Measurements from ENCODE around the gene IWS1.
"Not testable (repeated sequence)": the region's sequence is repeated elsewhere in the genome, so short reads cannot be mapped to it uniquely, and the experiment has no call there.

The IWS1 gene

DNA sequence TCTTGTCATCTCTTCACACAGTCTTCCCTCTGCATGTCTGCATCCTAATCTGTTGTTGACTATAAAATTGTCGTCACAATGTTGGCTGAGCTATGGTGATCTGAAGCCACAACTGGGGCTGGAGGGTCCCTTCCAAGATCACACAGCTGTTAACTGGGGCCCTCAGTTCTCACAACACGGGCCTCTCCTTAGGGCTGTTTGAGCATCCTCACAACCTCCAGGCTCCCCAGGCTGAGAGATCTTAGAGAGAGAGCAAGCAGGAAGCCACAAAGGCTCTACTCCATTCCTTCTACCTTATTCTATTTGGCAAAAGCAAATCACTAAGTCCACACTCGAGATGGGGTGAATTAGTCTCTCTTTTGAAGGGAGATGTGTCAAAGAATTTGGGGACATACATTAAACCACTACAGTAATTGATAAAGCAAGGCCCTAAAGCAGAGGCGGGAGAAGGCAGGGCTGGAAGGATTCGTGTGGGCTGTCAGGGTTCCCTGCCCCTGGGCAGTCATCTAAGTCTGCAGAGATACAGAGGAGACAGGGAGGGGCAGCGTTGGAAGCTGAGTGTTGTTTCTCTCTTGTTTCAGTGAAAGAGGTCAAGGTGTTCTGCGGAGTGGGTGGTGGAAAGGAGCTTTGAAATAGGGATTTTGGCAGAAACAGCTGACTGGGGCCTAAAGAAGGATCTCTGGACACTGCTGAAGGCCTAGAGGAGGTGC lies 25.1 kb upstream of the IWS1 start:
- DNase-seq (ENCODE audit: low read depth, low spot score): no peak
- H3K4me3 ChIP-seq (ENCODE audit: low read depth, low read length): no peak overlapping the region
- TF ChIP-seq, protein P1, sequence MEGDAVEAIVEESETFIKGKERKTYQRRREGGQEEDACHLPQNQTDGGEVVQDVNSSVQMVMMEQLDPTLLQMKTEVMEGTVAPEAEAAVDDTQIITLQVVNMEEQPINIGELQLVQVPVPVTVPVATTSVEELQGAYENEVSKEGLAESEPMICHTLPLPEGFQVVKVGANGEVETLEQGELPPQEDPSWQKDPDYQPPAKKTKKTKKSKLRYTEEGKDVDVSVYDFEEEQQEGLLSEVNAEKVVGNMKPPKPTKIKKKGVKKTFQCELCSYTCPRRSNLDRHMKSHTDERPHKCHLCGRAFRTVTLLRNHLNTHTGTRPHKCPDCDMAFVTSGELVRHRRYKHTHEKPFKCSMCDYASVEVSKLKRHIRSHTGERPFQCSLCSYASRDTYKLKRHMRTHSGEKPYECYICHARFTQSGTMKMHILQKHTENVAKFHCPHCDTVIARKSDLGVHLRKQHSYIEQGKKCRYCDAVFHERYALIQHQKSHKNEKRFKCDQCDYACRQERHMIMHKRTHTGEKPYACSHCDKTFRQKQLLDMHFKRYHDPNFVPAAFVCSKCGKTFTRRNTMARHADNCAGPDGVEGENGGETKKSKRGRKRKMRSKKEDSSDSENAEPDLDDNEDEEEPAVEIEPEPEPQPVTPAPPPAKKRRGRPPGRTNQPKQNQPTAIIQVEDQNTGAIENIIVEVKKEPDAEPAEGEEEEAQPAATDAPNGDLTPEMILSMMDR (IDR thresholded peaks at IDR 0.05; ENCODE audit: low read depth, low read length): no peak
- in situ Hi-C loops (cut with HindIII; ENCODE audit: low sequenced_read_pairs): no loop called here

DNA sequence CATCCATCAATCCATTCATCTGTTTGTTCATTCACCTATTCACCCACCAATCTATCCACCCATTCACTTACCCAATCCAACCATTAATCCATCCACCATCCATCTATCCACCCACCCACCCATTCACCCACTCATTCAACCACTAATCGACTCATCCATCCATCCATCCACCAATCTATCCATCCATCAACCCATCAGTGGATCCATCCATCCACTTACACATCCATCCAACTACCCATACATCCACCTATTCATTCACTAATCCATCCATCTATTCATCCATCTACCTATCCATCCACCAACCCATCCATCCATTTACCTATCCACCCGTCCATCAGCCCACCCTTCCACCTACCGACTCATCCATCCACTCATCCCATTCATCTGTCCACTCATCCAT lies 20.5 kb upstream of the IWS1 start:
- no peak for DNase-seq (ENCODE audit: low read depth, low spot score)
- in situ Hi-C loops (cut with HindIII; ENCODE audit: low sequenced_read_pairs): no loop called here

DNA sequence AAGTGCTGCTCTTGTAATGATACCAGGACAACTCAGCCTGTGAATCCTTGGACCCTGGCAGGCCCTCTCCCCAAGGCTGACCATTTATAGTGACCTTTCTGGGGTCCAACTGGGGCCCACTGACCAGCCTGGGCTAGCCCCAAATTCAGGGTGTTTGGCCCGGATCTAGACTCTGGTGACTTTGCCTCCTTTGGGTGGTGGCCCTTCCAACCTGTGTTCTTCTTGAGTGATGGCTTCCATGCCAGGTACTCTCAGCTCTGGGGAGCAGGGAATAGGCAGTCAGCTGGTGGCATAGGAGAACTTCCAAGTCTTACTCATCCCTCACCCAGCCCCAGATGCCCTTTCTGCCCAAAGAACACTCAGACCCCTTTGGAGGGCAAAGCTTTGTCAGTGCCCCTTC lies 19.5 kb upstream of the IWS1 start:
- DNase-seq (ENCODE audit: low read depth, low spot score): no peak
- TF ChIP-seq, protein P1 (IDR thresholded peaks at IDR 0.05; ENCODE audit: low read depth, low read length): no peak
- in situ Hi-C loops (cut with HindIII; ENCODE audit: low sequenced_read_pairs): no loop called here
- H3K4me3 ChIP-seq (ENCODE audit: low read depth, low read length): no peak overlapping the region

More for the DNA sequence above, 20.5 kb upstream of the IWS1 start:
- TF ChIP-seq, protein P1 (IDR thresholded peaks at IDR 0.05; ENCODE audit: low read depth, low read length): no peak
- H3K4me3 ChIP-seq (ENCODE audit: low read depth, low read length): no peak overlapping the region

DNA sequence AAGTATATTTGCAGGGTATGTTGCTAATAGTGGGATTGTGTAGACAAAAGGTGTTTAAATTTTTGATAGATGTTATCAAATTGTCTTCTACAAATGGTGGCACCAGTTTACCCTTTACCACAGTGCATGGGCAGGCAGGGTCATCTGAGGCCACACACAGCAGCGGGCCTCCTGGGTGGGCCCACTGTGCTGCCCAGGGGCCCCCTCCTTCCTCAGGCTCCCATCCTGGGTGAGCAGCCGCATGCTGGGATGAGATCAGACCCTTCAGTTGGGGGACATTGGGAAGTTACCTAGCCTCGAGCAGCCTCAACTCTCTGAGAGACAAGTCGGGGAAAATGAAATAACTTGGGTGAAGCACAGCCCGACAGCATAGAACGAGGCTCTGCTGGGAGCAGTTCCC lies 18.9 kb upstream of the IWS1 start:
- H3K4me3 ChIP-seq (ENCODE audit: low read depth, low read length): no peak overlapping the region
- DNase-seq (ENCODE audit: low read depth, low spot score): no peak
- in situ Hi-C loops (cut with HindIII; ENCODE audit: low sequenced_read_pairs): no loop called here
- TF ChIP-seq, protein P1 (IDR thresholded peaks at IDR 0.05; ENCODE audit: low read depth, low read length): no peak

DNA sequence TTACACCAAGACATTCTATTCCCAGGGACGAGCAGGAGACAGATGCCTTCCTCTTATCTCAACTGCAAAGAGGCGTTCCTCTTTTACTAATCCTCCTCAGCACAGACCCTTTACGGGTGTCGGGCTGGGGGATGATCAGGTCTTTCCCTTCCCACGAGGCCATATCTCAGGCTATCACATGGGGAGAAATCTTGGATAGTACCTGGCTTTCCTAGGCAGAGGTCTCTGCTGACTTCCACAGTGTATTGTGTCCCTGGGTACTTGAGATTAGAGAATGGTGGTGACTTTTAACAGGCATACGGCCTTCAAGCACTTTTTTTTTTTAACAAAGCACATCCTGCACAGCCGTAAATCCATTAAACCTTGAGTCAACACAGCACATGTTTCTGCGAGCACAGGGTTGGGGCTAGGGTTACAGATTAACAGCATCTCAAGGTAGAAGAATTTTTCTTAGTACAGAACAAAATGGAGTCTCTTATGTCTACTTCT lies 16.8 kb upstream of the IWS1 start:
- in situ Hi-C loops (cut with HindIII; ENCODE audit: low sequenced_read_pairs); DNase-seq (ENCODE audit: low read depth, low spot score); H3K4me3 ChIP-seq (ENCODE audit: low read depth, low read length): not testable (repeated sequence)

DNA sequence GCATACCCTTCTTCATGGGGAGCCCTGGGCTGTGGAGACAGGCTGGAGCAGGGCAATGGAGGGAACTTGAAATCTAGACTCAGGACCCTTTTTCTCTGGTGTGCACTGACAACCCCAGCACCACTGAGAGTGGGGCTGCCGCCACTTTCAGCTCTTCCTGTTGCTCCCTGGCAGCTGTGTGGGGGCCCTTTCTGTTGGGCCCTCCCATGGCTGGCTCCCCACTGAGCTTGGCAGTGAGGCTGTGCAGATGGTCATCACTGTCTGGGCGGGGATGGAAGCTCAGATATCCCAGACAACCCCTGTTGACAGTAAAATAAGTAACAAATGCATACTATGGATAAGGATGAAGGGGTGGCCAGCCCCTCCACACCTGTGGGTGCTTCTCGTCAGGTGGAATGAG lies 15.9 kb upstream of the IWS1 start:
- TF ChIP-seq, protein P1 (IDR thresholded peaks at IDR 0.05; ENCODE audit: low read depth, low read length): no peak
- DNase-seq (ENCODE audit: low read depth, low spot score): no peak
- in situ Hi-C loops (cut with HindIII; ENCODE audit: low sequenced_read_pairs): no loop called here
- H3K4me3 ChIP-seq (ENCODE audit: low read depth, low read length): no peak overlapping the region

DNA sequence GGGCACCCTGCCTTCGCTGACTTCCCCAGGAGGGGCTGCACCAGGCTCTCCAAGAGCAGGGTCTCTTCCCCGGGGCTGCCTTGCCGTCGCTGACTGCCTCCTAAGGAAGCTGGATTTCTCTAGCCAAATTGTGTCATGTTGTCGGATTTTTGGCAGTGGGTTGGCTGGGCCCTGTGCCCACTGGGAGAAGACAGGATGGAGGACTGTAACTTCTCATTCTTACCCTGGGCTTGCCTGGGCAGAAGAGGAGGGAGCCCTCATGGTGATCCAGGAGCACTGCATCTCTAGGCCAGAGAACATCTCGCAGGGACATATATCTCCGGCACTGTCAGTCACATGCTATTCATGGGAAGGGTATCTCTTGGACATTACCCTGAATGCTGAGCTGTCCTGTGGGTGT lies 15.5 kb upstream of the IWS1 start:
- in situ Hi-C loops (cut with HindIII; ENCODE audit: low sequenced_read_pairs): no loop called here
- DNase-seq (ENCODE audit: low read depth, low spot score): no peak
- TF ChIP-seq, protein P1 (IDR thresholded peaks at IDR 0.05; ENCODE audit: low read depth, low read length): no peak
- H3K4me3 ChIP-seq (ENCODE audit: low read depth, low read length): no peak overlapping the region
